ENCODE data around the gene ZNF324. TPM values are rescaled to one million over a fixed set of nuclear protein-coding genes. Genes with fewer than 3 reads are reported as not detected.
"Not testable (repeated sequence)": the region's sequence is repeated elsewhere in the genome, so short reads cannot be mapped to it uniquely, and the experiment has no call there.

Gene ZNF324
- total and polyA plus RNA-seq, 3 experiments from 2014 or later, result 13.9 to 21.0 (median 19.8) TPM

DNA sequence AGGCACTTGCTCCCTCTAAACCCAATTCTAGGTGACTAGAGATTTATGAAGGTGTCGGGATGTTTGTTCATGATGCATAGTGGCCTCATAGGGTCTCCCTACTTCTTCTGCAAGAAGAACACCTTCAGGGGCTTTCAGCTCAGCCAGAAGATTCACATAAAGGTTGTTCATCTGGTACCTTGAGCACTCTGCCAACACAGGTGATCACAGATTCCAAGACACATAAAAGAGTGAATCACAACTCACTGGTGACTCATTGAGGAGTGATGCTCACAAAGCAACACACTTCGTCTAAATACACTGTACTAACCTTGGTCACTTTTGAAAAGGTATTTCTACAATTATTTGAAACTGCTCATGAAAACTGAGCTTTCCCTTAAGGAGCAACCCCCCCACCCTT is 6.8 kb upstream of the ZNF324 start:
- Mint-ChIP-seq H3K4me3 (no peak overlapping the region), H3K9me3 (no peaks in the 10 kb centered on the region), H3K4me1 (peaks cover 0 to 1% (median 0%) of the 10 kb centered on the region in 3 donors), H3K27me3 (peaks cover 0 to 2% of the 10 kb centered on the region in 2 donors), H3K27ac (no peak overlapping the region), H3K36me3 (peaks cover 0 to 20% (median 9%) of the 10 kb centered on the region in 3 donors)
- no peaks in the 10 kb centered on the region for H3K36me3 ChIP-seq (ENCODE audit: insufficient read depth, low read length)
- no peaks in the 10 kb centered on the region for H3K27me3 ChIP-seq (ENCODE audit: insufficient read depth, low read length, poor library complexity, severe bottlenecking)
- H3K27ac ChIP-seq (ENCODE audit: low read depth, low read length), result no peak overlapping the region
- ChIA-PET CTCF (no interaction called here), POLR2A (no interaction called here)
- no peak overlapping the region for H3K4me3 ChIP-seq (ENCODE audit: low read length)
- DNase-seq, result no peak
- H3K4me1 ChIP-seq (ENCODE audit: insufficient read depth, low read length), result no peaks in the 10 kb centered on the region
- H3K9me3 ChIP-seq (ENCODE audit: low read length), result no peaks in the 10 kb centered on the region

- H3K27me3 Mint-ChIP-seq, result peaks cover 0 to 2% of the 10 kb centered on the region in 2 donors
- H3K4me3 Mint-ChIP-seq, result peak overlapping the region; percentile 84 to 94 (median 86)
- Histone ChIP-seq H3K36me3 (ENCODE audit: insufficient read depth, low read length) (peaks cover 5% of the 10 kb centered on the region), H3K4me1 (ENCODE audit: insufficient read depth, low read length) (peaks cover 13% of the 10 kb centered on the region), H3K27ac (ENCODE audit: low read depth, low read length) (peak overlapping the region; percentile 6), H3K9me3 (ENCODE audit: low read length) (no peaks in the 10 kb centered on the region), H3K27me3 (ENCODE audit: insufficient read depth, low read length, poor library complexity, severe bottlenecking) (no peaks in the 10 kb centered on the region), H3K4me3 (ENCODE audit: low read length) (peak overlapping the region; percentile 81)
- ChIA-PET POLR2A (no interaction called here), CTCF (interaction anchor here (1.1 to 1.2 kb wide), 2 partner anchors 48 to 54 kb away, joined by 3 read pairs; partner anchors contain the start of gene ZBTB45)
- peaks cover 0 to 26% (median 0%) of the 10 kb centered on the region in 3 donors for H3K36me3 Mint-ChIP-seq
- no peaks in the 10 kb centered on the region for H3K9me3 Mint-ChIP-seq
- DNase-seq, result no peak
- peaks cover 22 to 28% (median 25%) of the 10 kb centered on the region in 3 donors for H3K4me1 Mint-ChIP-seq
- H3K27ac Mint-ChIP-seq, result peak overlapping the region in 7 of 8 donors; percentile 77 to 96 (median 90)
Observed at GRCh38 chr19:58466089-58466759, 656 bp upstream of the ZNF324 start.

- H3K4me1 Mint-ChIP-seq, result peaks cover 22 to 28% (median 25%) of the 10 kb centered on the region in 3 donors
- peaks cover 0 to 43% (median 0%) of the 10 kb centered on the region in 3 donors for H3K36me3 Mint-ChIP-seq
- peaks cover 0 to 2% of the 10 kb centered on the region in 2 donors for H3K27me3 Mint-ChIP-seq
- no peaks in the 10 kb centered on the region for H3K9me3 ChIP-seq (ENCODE audit: low read length)
- peaks cover 18% of the 10 kb centered on the region for H3K36me3 ChIP-seq (ENCODE audit: insufficient read depth, low read length)
- DNase-seq, result no peak
- peaks cover 13% of the 10 kb centered on the region for H3K4me1 ChIP-seq (ENCODE audit: insufficient read depth, low read length)
- no peaks in the 10 kb centered on the region for H3K27me3 ChIP-seq (ENCODE audit: insufficient read depth, low read length, poor library complexity, severe bottlenecking)
- peak overlapping the region; percentile 84 to 88 (median 85) for H3K4me3 Mint-ChIP-seq
- POLR2A ChIA-PET, result no interaction called here
- CTCF ChIA-PET, result no interaction called here
- no peak overlapping the region for H3K4me3 ChIP-seq (ENCODE audit: low read length)
- no peak overlapping the region for H3K27ac ChIP-seq (ENCODE audit: low read depth, low read length)
- H3K27ac Mint-ChIP-seq, result peak overlapping the region in 7 of 8 donors; percentile 40 to 92 (median 81)
- H3K9me3 Mint-ChIP-seq, result no peaks in the 10 kb centered on the region
Observed at GRCh38 chr19:58468216-58468839, 1.4 kb downstream of the ZNF324 start.

- CTCF ChIA-PET, result no interaction called here
- peaks cover 22 to 34% (median 26%) of the 10 kb centered on the region in 3 donors for H3K4me1 Mint-ChIP-seq
- no peaks in the 10 kb centered on the region for H3K9me3 Mint-ChIP-seq
- POLR2A ChIA-PET, result interaction anchor here (0.5 kb wide), 1 partner anchor 9 kb away, joined by 3 read pairs; no protein-coding TSS in a partner anchor
- peaks cover 0 to 43% (median 0%) of the 10 kb centered on the region in 3 donors for H3K36me3 Mint-ChIP-seq
- Histone ChIP-seq H3K27me3 (ENCODE audit: insufficient read depth, low read length, poor library complexity, severe bottlenecking) (no peaks in the 10 kb centered on the region), H3K36me3 (ENCODE audit: insufficient read depth, low read length) (peaks cover 22% of the 10 kb centered on the region), H3K4me3 (ENCODE audit: low read length) (no peak overlapping the region), H3K9me3 (ENCODE audit: low read length) (no peaks in the 10 kb centered on the region), H3K4me1 (ENCODE audit: insufficient read depth, low read length) (peaks cover 13% of the 10 kb centered on the region), H3K27ac (ENCODE audit: low read depth, low read length) (no peak overlapping the region)
- peak overlapping the region in 6 of 7 donors; percentile 26 to 88 (median 84) for H3K4me3 Mint-ChIP-seq
- H3K27me3 Mint-ChIP-seq, result no peaks in the 10 kb centered on the region
- DNase-seq, result no peak
- H3K27ac Mint-ChIP-seq, result peak overlapping the region in 5 of 8 donors; percentile 29 to 92 (median 51)
Observed at GRCh38 chr19:58469241-58470013, 2.5 kb downstream of the ZNF324 start.

- DNase-seq; POLR2A ChIA-PET; H3K27me3 ChIP-seq (ENCODE audit: insufficient read depth, low read length, poor library complexity, severe bottlenecking); H3K9me3 ChIP-seq (ENCODE audit: low read length); CTCF ChIA-PET; H3K4me3 ChIP-seq (ENCODE audit: low read length); H3K4me3 Mint-ChIP-seq; H3K9me3 Mint-ChIP-seq; H3K27ac ChIP-seq (ENCODE audit: low read depth, low read length); H3K27me3 Mint-ChIP-seq: not testable (repeated sequence)
- Histone ChIP-seq H3K36me3 (ENCODE audit: insufficient read depth, low read length) (peaks cover 22% of the 10 kb centered on the region), H3K4me1 (ENCODE audit: insufficient read depth, low read length) (peaks cover 21% of the 10 kb centered on the region)
- peak overlapping the region in 3 of 8 donors; percentile 38 to 83 (median 80) for H3K27ac Mint-ChIP-seq
- peaks cover 28 to 48% (median 40%) of the 10 kb centered on the region in 3 donors for H3K4me1 Mint-ChIP-seq
- H3K36me3 Mint-ChIP-seq, result peaks cover 0 to 47% (median 0%) of the 10 kb centered on the region in 3 donors
Observed at GRCh38 chr19:58470837-58471543, 4.1 kb downstream of the ZNF324 start.

GRCh38 chr19:58471736-58472135 is 4.9 kb downstream of the ZNF324 start:
- ChIA-PET CTCF (no interaction called here), POLR2A (no interaction called here)

GRCh38 chr19:58473775-58474174 is 6.9 kb downstream of the ZNF324 start:
- no peaks in the 10 kb centered on the region for H3K27me3 Mint-ChIP-seq
- H3K4me3 ChIP-seq (ENCODE audit: low read length), result no peak overlapping the region
- peaks cover 0 to 44% (median 0%) of the 10 kb centered on the region in 3 donors for H3K36me3 Mint-ChIP-seq
- no peaks in the 10 kb centered on the region for H3K9me3 ChIP-seq (ENCODE audit: low read length)
- no peaks in the 10 kb centered on the region for H3K27me3 ChIP-seq (ENCODE audit: insufficient read depth, low read length, poor library complexity, severe bottlenecking)
- H3K4me1 Mint-ChIP-seq, result peaks cover 15 to 33% (median 27%) of the 10 kb centered on the region in 3 donors
- H3K36me3 ChIP-seq (ENCODE audit: insufficient read depth, low read length), result peaks cover 22% of the 10 kb centered on the region
- POLR2A ChIA-PET, result interaction anchor here (0.6 kb wide), 1 partner anchor 10 kb away, joined by 3 read pairs; no protein-coding TSS in a partner anchor
- CTCF ChIA-PET, result interaction anchor here (1.1 to 1.4 kb wide), 2 partner anchors 15 to 46 kb away, joined by 3 read pairs; partner anchors contain the start of gene ZBTB45
- peaks cover 15% of the 10 kb centered on the region for H3K4me1 ChIP-seq (ENCODE audit: insufficient read depth, low read length)
- DNase-seq, result no peak
- H3K9me3 Mint-ChIP-seq, result no peaks in the 10 kb centered on the region
- no peak overlapping the region for H3K27ac ChIP-seq (ENCODE audit: low read depth, low read length)
- peak overlapping the region in 6 of 8 donors; percentile 39 to 100 (median 94) for H3K27ac Mint-ChIP-seq
- peak overlapping the region in 4 of 7 donors; percentile 2 to 63 (median 24) for H3K4me3 Mint-ChIP-seq

More at GRCh38 chr19:58471736-58472135, 4.9 kb downstream of the ZNF324 start:
- H3K4me3 ChIP-seq (ENCODE audit: low read length), result no peak overlapping the region
- no peaks in the 10 kb centered on the region for H3K9me3 Mint-ChIP-seq
- H3K27ac ChIP-seq (ENCODE audit: low read depth, low read length), result no peak overlapping the region
- no peaks in the 10 kb centered on the region for H3K27me3 ChIP-seq (ENCODE audit: insufficient read depth, low read length, poor library complexity, severe bottlenecking)
- peaks cover 20% of the 10 kb centered on the region for H3K4me1 ChIP-seq (ENCODE audit: insufficient read depth, low read length)
- H3K27ac Mint-ChIP-seq, result peak overlapping the region in 1 of 8 donors; percentile 95
- H3K27me3 Mint-ChIP-seq, result no peaks in the 10 kb centered on the region
- H3K36me3 Mint-ChIP-seq, result peaks cover 0 to 47% (median 0%) of the 10 kb centered on the region in 3 donors
- H3K36me3 ChIP-seq (ENCODE audit: insufficient read depth, low read length), result peaks cover 22% of the 10 kb centered on the region
- DNase-seq, result no peak
- H3K4me3 Mint-ChIP-seq, result peak overlapping the region in 1 of 7 donors; percentile 65
- H3K4me1 Mint-ChIP-seq, result peaks cover 27 to 45% (median 38%) of the 10 kb centered on the region in 3 donors
- H3K9me3 ChIP-seq (ENCODE audit: low read length), result no peaks in the 10 kb centered on the region
